ENCODE results near the gene PRKCB.
"Not testable (repeated sequence)": the region's sequence is repeated elsewhere in the genome, so short reads cannot be mapped to it uniquely, and the experiment has no call there.

The PRKCB gene

DNA sequence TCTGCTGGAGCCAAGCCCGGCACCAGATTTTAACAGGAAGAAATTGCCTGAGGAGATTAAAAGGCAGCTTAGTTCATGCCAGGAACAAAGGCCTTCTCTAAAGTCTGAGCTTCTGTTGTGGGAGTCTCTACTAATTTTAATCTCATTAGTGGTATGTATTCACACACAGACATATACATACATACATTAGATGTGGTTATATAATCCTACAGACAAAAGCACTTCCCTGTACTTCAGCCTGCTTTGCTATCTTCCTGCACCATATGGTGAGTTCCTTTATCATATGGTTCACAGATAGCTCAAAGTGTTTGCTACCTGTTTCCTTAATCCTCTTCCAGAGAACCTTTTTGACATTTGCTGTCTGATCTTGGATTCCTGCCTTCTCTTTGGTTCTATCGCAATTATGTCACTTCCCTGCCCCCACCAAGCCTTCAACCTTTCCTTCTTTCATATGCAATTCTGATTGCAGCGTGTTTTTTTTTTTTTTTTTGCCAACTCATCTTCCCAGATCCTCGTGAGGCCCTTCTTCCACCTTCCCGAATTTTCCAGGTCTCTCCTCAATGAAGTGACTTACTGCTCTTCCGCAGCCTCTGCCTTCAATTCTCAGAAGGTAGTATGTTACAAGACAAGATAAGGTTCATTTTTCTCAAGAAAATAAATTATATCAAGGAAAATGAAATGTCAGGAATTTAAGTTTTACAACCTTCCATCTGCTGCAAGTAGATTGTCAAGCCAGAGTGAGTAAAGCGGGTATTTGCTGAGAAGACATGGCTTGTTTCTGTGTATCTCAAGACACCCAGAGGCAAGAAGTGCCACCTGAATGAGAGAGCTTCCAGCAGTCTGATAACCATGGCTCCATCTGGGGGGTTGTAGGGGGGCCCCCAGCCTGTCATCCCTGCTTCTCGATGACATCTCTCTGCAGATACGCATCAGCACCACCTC is 300.1 kb downstream of the PRKCB start:
- DNase-seq (ENCODE audit: low spot score): no peak

DNA sequence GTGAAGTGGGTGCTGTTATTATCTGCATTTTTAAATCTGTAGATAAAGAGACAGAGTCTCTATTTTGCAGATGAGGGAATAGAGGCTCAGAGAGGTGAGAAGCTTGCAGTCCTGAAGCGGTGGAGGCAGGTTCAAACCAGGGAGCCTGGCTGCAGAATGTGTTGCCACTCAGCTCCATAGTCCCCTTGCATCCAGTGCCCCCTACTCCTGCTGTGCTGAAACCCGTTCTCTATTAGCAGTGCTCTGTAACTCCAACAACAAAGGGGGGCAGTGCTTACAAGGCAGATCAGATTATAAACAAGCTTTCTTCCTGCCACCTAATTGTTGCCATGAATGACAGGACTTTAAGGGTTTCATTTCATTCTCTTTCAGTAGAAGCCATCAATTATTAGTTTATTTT is 302.2 kb downstream of the PRKCB start:
- DNase-seq (ENCODE audit: low spot score): no peak

DNA sequence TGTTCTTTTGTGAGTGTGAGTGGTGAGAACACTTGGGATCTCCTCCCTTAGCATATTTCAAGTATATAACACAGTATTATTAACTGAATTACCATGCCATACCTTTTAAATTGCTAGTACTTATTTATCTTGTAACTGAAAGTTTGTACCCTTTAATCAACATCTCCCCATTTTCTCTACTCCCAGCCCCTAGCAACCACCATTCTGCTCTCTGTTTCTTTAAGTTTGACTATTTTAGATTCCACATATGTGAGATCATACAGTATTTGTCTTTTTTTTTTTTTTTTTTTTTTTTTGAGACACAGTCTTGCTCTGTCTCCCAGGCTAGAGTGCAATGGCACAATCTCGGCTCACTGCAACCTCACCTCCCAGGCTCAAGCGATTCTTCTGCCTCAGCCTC is 302.8 kb downstream of the PRKCB start:
- no peak for DNase-seq (ENCODE audit: low spot score)

DNA sequence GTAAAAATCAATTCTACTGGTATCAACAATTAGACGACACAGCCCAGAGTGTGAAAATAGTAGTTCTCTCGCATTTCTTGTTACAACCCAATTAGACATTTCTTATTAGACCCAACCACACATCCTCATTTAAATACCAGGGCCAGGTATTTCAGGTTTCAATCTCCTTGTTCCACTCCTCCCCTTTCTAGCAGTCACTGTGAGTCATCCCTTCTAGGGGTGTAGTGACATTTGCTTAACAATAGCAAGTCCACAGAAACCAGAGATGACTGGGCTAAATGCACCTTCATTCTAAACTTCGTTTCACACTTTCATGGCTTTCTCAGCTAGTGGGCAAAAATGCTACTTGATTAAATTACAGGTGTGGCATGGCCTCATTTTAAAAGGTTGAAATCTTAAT is 303.5 kb downstream of the PRKCB start:
- DNase-seq (ENCODE audit: low spot score): no peak

DNA sequence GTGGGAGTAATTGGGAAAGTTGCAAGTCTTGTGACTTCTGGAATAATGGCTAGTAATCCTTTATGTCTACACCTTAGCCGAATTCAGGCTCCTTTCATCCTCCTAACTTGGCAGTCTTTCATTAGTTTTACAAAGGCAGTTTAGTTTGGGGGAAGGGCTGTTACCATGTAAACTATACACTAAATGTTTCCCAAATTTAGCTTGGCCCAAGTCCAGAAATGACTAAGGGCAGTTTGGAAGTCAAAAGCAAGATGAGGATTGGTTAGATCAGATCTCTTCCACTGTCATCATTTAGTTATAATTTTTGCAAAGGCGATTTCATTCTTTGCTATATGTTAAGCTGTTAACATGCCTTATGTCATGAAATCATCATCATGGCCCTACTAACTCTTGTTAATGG is 304.9 kb downstream of the PRKCB start:
- DNase-seq (ENCODE audit: low spot score): no peak

DNA sequence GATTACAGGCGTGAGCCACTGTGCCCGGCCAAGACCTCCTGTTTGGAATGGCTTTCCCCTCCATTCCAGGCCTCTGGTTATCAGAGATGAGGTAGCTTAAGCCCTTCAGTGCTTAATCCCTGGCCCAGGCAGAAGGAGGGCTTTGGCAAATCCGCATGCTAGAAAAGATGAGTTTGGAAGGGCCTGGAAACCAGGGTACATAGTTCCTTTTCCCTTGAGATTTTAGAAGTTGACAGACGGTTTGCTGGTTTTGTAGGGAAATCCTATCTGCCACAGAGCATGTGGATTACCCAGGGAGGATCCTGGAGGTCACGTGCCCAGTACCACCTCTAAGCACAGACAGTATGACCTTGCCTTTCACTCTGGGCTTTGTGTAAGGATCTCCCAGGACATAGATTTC is 305.7 kb downstream of the PRKCB start:
- no peak for DNase-seq (ENCODE audit: low spot score)

DNA sequence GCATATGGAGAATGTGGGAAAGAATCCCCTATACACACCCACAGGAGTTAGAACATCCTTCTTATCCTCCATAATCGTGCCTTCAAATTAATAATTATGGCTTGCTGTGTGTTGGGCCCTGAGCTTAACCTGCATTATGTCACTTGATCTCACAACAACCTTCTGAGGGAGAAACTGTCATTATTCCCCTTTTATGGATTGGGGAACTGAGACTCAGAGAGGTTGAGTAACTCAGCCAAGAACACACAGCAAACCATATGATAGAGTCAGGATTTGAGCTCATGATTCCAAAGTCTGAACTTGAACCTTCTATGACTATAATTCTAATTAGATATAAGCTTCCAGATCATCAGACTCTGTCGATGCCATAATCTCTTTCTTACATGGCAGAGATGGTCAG is 306.1 kb downstream of the PRKCB start:
- no peak for DNase-seq (ENCODE audit: low spot score)

DNA sequence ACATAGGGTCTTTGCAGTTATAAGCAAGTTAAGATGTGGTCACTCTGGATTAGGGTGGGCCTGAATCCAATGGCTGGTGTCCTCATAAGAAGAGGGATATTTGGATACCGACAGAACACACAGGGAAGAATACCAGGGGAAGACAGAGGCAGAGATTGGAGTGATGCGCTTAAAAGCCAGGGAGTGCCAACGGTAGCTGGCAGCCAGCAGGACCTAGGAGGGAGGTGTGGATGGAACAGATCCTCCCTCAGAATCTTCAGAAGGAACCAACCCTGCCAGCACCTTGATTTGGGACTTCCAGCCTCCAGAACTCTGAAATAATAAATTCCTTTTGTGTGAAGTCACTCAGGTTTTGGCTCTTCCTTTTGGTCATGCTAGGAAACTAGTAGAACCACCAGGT is 310.1 kb downstream of the PRKCB start:
- no peak for DNase-seq (ENCODE audit: low spot score)

DNA sequence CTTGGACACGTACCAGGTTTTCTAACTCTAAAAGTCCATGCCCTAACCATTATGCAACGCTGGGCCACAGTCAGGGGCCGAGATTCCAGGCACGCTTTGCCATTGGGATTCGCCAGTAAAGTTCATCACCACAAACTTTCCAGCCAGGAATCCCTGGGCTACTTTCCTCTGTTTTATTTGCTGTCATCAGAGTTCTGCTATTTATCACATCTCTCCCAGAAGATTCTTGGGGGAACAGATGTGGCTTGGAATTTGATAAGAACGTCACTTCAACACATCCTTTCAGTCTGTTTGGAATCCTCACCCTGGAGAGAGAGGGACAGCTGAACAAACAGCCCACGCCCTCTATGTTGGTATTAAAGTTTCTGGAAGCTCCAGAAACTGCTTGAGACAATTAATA is 310.7 kb downstream of the PRKCB start:
- no peak for DNase-seq (ENCODE audit: low spot score)

DNA sequence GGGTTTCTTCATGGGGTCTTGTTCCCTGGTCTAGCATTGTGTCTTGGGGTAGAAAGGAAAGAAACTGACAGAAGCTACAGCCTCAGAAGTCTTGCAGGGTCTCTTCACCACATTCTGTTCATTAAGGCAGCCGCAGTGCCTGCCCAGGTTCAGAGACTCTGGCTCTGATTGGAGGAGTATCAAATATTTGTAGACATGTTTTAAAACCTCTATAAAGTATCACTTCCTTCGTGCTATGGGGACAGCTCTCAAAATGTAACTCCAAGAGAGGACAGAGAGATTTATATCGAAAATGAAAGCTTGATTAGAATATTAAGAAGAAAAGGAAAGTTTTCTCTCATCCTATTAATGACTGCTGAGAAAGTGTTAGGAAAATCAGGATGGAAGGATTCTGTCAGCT is 313.3 kb downstream of the PRKCB start:
- DNase-seq (ENCODE audit: low spot score): no peak

DNA sequence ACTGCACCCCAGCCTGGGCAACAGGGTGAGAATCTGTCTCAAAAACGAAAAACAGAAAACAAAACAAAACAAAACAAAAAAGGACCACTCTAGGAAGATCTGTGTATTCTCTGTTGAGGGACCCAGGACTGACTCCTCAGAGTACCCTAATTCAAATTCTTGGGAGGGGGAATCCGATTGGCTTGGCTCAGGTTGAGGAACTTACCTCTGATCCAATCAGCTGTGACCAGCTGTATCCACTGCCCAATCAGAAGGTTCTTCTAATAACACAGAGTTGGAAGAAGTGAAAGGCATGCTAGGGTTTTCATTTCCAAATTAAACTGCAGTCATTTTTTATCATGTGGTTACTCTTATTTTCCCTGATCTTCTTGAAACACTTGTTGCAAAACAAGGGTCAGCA is 314.5 kb downstream of the PRKCB start:
- DNase-seq (ENCODE audit: low spot score): no peak

DNA sequence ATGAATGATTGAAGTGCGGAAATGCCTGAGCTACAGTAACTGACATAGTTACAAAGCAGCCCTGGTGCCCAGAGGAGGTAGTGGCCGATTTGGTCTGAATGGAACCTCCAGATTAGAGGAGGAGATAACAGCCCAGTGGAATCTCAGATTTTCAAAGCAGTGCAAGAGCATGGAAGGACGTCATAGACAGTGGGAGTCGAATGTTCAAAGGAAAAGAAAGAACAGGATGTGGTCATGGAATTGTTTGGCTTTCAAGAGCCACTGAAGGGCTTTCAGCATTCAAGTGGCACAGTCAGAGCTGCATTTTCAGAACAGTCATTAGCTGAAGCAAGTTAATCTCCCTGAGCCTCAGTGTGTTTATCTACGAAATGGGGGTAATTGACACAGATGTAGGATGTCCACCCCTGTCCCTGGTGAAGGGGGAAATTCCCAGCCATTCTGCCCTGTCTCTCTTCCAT is 315.7 kb downstream of the PRKCB start:
- no peak for DNase-seq (ENCODE audit: low spot score)

DNA sequence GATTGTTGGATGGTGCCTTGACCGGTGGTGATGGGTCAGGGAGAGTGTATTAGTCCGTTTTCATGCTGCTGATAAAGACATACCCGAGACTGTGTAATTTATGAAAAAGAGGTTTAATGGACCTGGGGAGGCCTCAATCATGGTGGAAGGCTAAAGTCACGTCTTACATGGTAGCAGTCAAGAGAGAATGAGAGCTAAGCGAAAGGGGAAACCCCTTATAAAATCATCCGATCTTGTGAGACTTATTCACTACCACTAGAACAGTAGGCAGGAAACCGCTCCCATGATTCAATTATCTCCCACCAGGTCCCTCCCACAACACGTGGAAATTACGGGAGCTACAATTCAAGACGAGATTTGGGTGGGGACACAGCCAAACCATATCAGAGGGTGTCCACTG is 316.3 kb downstream of the PRKCB start:
- DNase-seq (ENCODE audit: low spot score): not testable (repeated sequence)

DNA sequence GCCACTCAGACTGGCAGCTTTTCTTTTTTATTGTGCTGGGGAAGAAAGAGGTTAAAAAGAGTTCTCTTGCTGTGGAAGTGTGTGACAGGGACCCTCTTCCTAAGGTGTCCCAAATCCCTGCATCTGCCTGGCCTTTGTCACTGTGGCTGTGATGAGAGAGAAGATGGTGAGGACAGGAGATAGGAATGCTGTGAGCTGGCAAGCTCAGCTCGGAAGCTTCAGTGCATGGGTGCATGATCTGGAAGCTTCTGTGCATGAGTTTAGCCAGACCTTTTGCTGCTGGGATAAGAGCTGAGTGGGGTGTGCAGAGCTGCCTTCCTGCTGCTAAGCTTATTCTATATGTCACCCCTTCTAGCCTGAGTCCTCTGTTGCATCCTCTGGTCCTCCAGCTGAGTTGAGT is 317.0 kb downstream of the PRKCB start:
- DNase-seq (ENCODE audit: low spot score): no peak

DNA sequence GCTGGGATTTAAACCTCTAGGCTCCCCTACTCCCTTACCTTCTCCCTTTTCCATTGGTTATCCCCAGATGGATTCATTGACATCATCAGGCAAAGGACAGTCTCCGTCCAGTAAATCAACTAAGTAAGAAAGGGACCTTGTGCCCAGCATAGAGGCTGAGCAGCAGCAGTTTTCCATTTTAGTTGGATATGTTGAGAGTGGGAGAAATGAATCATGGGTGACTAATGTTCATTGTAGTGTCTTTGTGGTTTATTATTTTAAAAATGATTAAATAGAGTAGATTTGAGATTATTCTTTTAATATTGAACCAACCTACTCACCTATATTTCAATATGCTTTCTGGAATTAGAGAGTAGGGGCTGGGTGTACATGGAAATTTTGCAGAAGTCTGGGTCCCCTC is 321.0 kb downstream of the PRKCB start:
- DNase-seq (ENCODE audit: low spot score): no peak

DNA sequence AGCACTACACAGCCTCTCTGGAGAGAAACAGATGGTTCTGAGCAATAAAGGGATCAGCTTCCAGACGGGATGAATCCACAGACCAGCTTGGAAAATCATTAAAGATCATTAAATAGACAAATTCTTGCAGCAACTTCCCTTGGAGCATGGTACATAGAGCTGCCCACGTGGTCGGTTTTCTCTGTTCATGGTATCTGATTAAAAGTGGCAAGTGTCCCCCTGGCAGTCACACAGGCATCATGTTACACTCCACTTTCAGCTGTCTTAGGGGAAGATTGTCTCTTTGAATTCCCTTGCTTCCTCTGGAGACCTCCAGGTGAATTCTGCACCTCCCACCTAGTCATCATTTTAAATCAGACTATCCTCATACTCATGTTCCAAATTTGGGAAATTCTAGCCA is 328.2 kb downstream of the PRKCB start:
- DNase-seq (ENCODE audit: low spot score): no peak

DNA sequence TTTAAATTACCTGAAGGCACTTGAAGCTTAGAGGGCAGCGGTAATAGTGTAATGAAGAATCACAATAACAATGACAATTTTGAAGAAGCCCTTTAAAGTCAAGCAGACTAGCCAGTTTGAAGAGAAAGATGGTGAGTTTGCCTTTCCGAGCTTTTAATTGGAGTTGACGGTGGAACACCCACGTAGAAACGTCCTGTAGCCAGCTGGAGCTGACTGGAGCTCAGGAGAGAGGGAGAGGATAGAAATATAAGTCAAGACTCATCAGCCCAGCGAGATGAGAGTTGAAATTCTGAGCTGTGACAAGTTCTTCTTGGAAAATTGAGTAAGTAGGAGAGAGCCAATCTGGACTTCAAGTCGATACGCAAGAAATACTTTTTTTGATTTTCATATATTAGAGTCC is 328.6 kb downstream of the PRKCB start:
- no peak for DNase-seq (ENCODE audit: low spot score)

DNA sequence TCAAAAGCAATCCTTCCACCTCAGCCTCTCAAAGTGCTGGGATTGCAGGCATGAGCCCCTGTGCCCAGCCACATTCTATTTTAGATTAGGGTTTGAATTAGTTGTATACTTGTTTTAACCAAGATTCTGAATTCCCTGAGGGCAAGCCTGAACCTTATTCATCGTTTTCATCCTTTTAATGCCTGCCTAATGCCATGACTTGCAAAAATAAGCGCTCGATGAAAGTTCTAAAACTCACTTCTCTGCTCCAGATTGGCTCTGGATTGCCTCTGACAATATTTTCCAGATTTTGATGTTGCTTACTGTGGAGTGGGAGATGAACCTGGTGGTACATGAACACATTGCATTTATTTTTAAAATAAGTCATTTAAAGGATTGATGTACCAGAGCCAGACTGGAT is 329.5 kb downstream of the PRKCB start:
- no peak for DNase-seq (ENCODE audit: low spot score)

DNA sequence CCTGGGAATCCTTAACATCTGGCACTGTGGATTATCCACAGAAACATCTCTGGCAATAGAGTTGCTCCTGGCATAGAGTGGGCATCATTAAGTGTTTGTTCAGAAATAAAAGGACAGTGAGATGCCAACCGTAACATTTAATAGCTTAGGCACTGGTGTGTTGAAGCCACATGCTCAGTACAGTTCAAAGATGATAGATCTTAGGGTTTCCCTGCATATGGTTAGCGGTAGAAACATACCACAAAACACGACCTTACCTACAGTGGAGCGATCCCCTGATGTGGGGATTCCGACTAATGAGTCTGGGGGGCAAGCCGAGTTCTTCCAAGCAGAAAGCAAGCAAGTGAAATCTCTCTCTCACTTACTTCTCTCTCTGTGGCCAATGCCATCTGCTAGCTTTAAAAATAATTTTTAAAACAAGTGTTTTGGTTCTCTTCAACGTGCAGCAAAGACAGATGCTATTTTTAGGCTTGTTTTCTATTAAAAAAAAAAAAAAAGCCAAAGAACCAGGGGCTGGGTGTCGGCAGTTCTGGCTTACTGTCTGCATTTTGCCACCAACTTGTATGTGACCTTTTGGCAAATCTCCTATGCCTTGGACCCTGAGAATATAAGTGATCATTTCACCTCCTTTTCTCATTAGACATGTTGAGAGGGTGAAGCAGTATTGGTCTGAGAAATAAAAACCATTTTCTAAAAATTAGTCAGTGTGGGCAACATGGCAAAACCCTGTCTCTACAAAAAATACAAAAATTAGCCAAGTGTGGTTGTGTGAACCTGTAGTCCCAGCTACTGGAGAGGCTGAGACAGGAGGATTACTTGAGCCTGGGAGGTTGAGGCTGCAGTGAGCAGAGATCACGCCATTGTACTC is 331.1 kb downstream of the PRKCB start:
- DNase-seq (ENCODE audit: low spot score): no peak

DNA sequence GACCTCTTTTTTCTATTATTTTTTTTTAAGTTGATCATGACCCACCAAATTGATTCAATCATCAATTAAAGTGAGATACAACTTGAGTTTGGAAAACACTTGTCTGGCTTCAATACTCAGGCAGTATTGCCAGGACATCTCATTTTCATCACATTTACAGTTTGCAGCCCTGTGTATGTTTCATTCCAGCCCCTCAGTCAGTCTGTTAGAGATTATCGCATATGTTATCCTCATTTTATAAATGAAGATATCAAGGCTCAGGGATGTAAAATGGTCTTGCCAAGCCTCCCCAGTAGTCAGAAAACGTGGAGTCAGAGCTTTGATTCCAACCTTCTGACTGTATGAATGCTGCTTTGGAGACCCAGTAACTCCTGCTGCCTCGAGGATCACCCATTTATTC is 333.1 kb downstream of the PRKCB start:
- DNase-seq (ENCODE audit: low spot score): no peak

DNA sequence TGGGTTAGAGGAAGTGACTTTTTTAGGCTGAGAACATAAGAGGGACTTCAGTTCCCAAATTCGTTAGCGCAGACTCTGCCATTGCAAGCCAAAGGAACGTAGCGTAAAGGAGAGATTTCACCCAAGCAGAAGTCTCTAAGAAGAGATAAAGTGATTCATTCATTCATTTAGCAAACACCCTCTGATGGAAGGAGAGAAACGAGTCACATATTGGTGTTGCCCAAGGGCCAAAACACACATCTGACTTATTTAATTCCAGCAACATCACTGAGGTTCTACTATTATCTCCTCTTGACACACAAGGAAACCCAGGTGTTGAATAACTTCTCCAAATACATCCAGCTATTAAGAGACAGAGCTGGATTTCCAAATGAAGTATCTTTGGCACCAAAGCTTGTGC is 334.6 kb downstream of the PRKCB start:
- DNase-seq (ENCODE audit: low spot score): no peak

DNA sequence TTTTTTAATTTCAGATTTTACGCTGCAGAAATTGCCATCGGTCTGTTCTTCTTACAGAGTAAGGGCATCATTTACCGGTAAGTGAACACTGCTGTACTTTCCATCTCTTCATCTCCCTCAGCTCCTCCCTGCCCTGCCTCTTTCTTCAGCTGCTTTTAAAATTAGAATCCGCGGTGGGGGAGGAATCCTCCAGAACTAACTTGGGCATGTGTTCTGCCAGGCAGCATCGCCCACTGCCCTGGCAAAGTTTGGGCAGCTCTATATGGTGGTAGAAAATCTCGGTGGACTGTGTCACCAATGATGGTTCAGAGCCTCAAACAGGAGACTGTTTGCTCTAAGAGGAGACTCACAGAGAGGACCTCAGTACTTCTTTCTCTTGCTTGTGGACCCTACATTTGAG is 338.7 kb downstream of the PRKCB start:
- no peak for DNase-seq (ENCODE audit: low spot score)

DNA sequence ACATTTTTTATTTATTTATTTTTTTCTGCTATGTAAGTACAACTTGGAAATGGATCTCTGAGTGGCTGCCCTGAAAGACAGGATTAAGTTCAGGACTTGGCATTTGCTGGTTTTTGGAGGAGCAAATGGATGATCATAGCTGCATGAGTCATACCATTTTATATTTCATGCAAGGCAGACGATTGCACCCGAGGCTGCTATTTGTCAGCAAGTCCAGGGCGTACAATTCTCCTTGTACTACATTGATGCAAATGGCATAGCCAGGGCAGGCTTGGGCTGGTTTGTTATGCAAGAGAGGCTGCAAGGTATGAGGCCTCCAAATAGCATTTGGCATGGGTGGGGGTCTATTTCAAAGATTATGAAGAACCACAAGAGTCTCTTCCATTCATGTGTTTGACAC is 339.2 kb downstream of the PRKCB start:
- DNase-seq (ENCODE audit: low spot score): no peak
